Common myeloid progenitor, CD34-positive (primary cell): ENCODE data around the gene VPS11.

Experiments
- CTCF ChIA-PET: fragments of 350-600 bp; sonication (Branson Sonifier 250); formaldehyde crosslinking; loops from one replicate; lab custom pipeline; 2021; ENCODE audit warnings: antibody characterized with exemption; lab: Charles Lee
- POLR2A ChIA-PET: fragments of 350-600 bp; sonication (Branson Sonifier 250); formaldehyde crosslinking; loops from one replicate; lab custom pipeline; 2021; ENCODE audit warnings: antibody characterized with exemption; lab: Charles Lee
- DNase-seq, 3 donors: peaks; one replicate each; pipeline versions ENCODE4 v3.0.0 to v3.0.0-alpha.2; 2013
- H3K27ac ChIP-seq, 2 experiments: 1 replicate in 1 of 2; 2 replicates in 1 of 2; pipeline ENCODE4 v1.7.0; 2013; ENCODE audit warnings: inconsistent platforms in 2 of 2, low read length in 2 of 2, mild to moderate bottlenecking in 2 of 2, low read depth in 1 of 2, moderate library complexity in 1 of 2; ENCODE audit not compliant: severe bottlenecking in 2 of 2, insufficient read depth in 1 of 2, poor library complexity in 1 of 2
- H3K27me3 ChIP-seq, 5 experiments: replicated peaks in 2 of 5; 1 replicate in 3 of 5; 2 replicates in 2 of 5; pipeline versions ENCODE4 v1.6.1 to v1.7.0; 2013; ENCODE audit warnings: low read length in 4 of 5, mild to moderate bottlenecking in 2 of 5, moderate library complexity in 2 of 5, inconsistent platforms in 1 of 5; ENCODE audit not compliant: insufficient read depth in 5 of 5, control insufficient read depth in 4 of 5
- H3K36me3 ChIP-seq, 4 experiments: 1 replicate in 2 of 4; 2 replicates in 2 of 4; pipeline versions ENCODE4 v1.6.1 to v1.7.0; 2013; ENCODE audit warnings: low read length in 3 of 4, control low read depth in 1 of 4, mild to moderate bottlenecking in 1 of 4; ENCODE audit not compliant: control insufficient read depth in 4 of 4, insufficient read depth in 4 of 4
- H3K4me1 ChIP-seq, 4 experiments: 1 replicate in 3 of 4; 2 replicates in 1 of 4; pipeline versions ENCODE4 v1.6.1 to v1.7.1; 2013; ENCODE audit warnings: low read length in 3 of 4, mild to moderate bottlenecking in 3 of 4, control low read depth in 1 of 4, inconsistent platforms in 1 of 4, moderate library complexity in 1 of 4; ENCODE audit not compliant: control insufficient read depth in 4 of 4, insufficient read depth in 4 of 4; ENCODE audit errors: control extremely low read depth in 1 of 4
- H3K4me3 ChIP-seq, 7 experiments: 1 replicate in 4 of 7; 2 replicates in 3 of 7; pipeline versions ENCODE4 v1.5.1 to v1.7.0; 2013; ENCODE audit warnings: mild to moderate bottlenecking in 7 of 7, low read length in 6 of 7, moderate library complexity in 6 of 7, inconsistent platforms in 2 of 7, low read depth in 2 of 7, control low read depth in 1 of 7; ENCODE audit not compliant: insufficient read depth in 4 of 7, control insufficient read depth in 1 of 7; ENCODE audit errors: extremely low read depth in 1 of 7
- H3K9me3 ChIP-seq, 5 experiments: 1 replicate in 4 of 5; 2 replicates in 1 of 5; pipeline versions ENCODE4 v1.6.1 to v1.7.1; 2013; ENCODE audit warnings: low read length in 4 of 5, mild to moderate bottlenecking in 2 of 5, inconsistent platforms in 1 of 5, low read depth in 1 of 5, moderate library complexity in 1 of 5; ENCODE audit not compliant: control insufficient read depth in 4 of 5, insufficient read depth in 2 of 5; ENCODE audit errors: control extremely low read depth in 1 of 5
- WGBS: methylation state at CpG from one replicate; pipeline ENCODE4 v1.1.5; 2013; ENCODE audit not compliant: insufficient coverage; 5-methylcytosine and 5-hydroxymethylcytosine counted together

The VPS11 gene

GRCh38 chr11:119028346-119029068 is 39.1 kb upstream of the VPS11 start:
- Histone ChIP-seq H3K4me1 (peaks cover 0 to 22% (median 21%) of the 10 kb centered on the region in 4 experiments), H3K9me3 (no peaks in the 10 kb centered on the region), H3K36me3 (peaks cover 12 to 56% (median 40%) of the 10 kb centered on the region in 4 experiments), H3K27me3 (no peaks in the 10 kb centered on the region), H3K4me3 (no peak overlapping the region), H3K27ac (peak overlapping the region in 1 of 2 experiments; percentile 3)
- WGBS = 96% methylated on average over 9 of the region's 9 CpGs
- ChIA-PET CTCF (interaction anchor here (1.9 kb wide), 1 partner anchor 9 kb away, joined by 5 read pairs; no protein-coding TSS in a partner anchor), POLR2A (no interaction called here)
- DNase-seq = no peak

GRCh38 chr11:119029069-119029339 is 38.6 kb upstream of the VPS11 start:
- POLR2A ChIA-PET = no interaction called here
- CTCF ChIA-PET = interaction anchor here (1.9 to 3.0 kb wide), 2 partner anchors 10 to 18 kb away, joined by 5 to 19 read pairs; no protein-coding TSS in a partner anchor
- peak overlapping the region in 1 of 2 experiments; percentile 3 for H3K27ac ChIP-seq

GRCh38 chr11:119029340-119030028 is 38.1 kb upstream of the VPS11 start:
- no peaks in the 10 kb centered on the region for H3K27me3 ChIP-seq
- 58% methylated on average over 7 of the region's 10 CpGs for WGBS
- DNase-seq = no peak
- ChIA-PET CTCF (interaction anchor here (1.0 to 3.0 kb wide), 2 partner anchors 9 to 17 kb away, joined by 3 to 19 read pairs; no protein-coding TSS in a partner anchor), POLR2A (no interaction called here)
- peaks cover 0 to 22% (median 21%) of the 10 kb centered on the region in 4 experiments for H3K4me1 ChIP-seq
- H3K4me3 ChIP-seq = peak overlapping the region in 6 of 7 experiments; percentile 49 to 88 (median 84)
- H3K9me3 ChIP-seq = no peaks in the 10 kb centered on the region
- H3K36me3 ChIP-seq = peaks cover 4 to 46% (median 30%) of the 10 kb centered on the region in 4 experiments
- peak overlapping the region in 1 of 2 experiments; percentile 3 for H3K27ac ChIP-seq

More at GRCh38 chr11:119029069-119029339, 38.6 kb upstream of the VPS11 start:
- Histone ChIP-seq H3K9me3 (no peaks in the 10 kb centered on the region), H3K4me1 (peaks cover 0 to 22% (median 21%) of the 10 kb centered on the region in 4 experiments), H3K27me3 (no peaks in the 10 kb centered on the region), H3K4me3 (no peak overlapping the region), H3K36me3 (peaks cover 7 to 51% (median 35%) of the 10 kb centered on the region in 4 experiments)
- no peak for DNase-seq
- WGBS = 88% methylated on average over 1 of the region's 1 CpG

GRCh38 chr11:119030029-119030328 is 37.6 kb upstream of the VPS11 start:
- no peak overlapping the region for H3K27ac ChIP-seq
- POLR2A ChIA-PET = no interaction called here

GRCh38 chr11:119030329-119031047 is 37.1 kb upstream of the VPS11 start, which contains the start of gene SLC37A4:
TSS of gene SLC37A4 (minus strand) at chr11:119030877.
- Histone ChIP-seq H3K27ac (peak within 1 kb of the TSS in 1 of 2 experiments; percentile 73), H3K9me3 (no peaks in the 10 kb centered on the region), H3K4me3 (peak within 1 kb of the TSS; percentile 49 to 88 (median 83)), H3K36me3 (peaks cover 2 to 36% (median 23%) of the 10 kb centered on the region in 4 experiments), H3K4me1 (peaks cover 0 to 22% (median 21%) of the 10 kb centered on the region in 4 experiments), H3K27me3 (no peaks in the 10 kb centered on the region)
- ChIA-PET POLR2A (interaction anchor here (0.6 kb wide), 1 partner anchor 66 kb away, joined by 3 read pairs; no protein-coding TSS in a partner anchor), CTCF (interaction anchor here (0.6 to 3.0 kb wide), 7 partner anchors 8 to 72 kb away, joined by 3 to 19 read pairs (median 4); partner anchors contain the start of genes DPAGT1, HYOU1, RPS25 and TRAPPC4)
- WGBS = 0% methylated on average over 45 of the region's 67 CpGs
- peak; percentile 98 to 99 (median 99) for DNase-seq

More at GRCh38 chr11:119030029-119030328, 37.6 kb upstream of the VPS11 start:
- no peak for DNase-seq
- Histone ChIP-seq H3K27me3 (no peaks in the 10 kb centered on the region), H3K4me3 (peak overlapping the region; percentile 49 to 88 (median 83)), H3K4me1 (peaks cover 0 to 22% (median 21%) of the 10 kb centered on the region in 4 experiments), H3K9me3 (no peaks in the 10 kb centered on the region), H3K36me3 (peaks cover 2 to 41% (median 27%) of the 10 kb centered on the region in 4 experiments)
- 5% methylated on average over 10 of the region's 13 CpGs for WGBS
- CTCF ChIA-PET = interaction anchor here (0.6 to 3.0 kb wide), 4 partner anchors 9 to 72 kb away, joined by 3 to 19 read pairs (median 8); partner anchors contain the start of genes DPAGT1, RPS25 and TRAPPC4

- CTCF ChIA-PET = interaction anchor here (0.9 to 3.0 kb wide), 5 partner anchors 8 to 24 kb away, joined by 3 to 19 read pairs (median 4); partner anchors contain the start of genes RPS25 and TRAPPC4
- Histone ChIP-seq H3K4me1 (peaks cover 0 to 22% (median 21%) of the 10 kb centered on the region in 4 experiments), H3K27ac (no peak overlapping the region), H3K9me3 (no peaks in the 10 kb centered on the region), H3K4me3 (no peak overlapping the region), H3K27me3 (no peaks in the 10 kb centered on the region), H3K36me3 (peaks cover 2 to 22% (median 9%) of the 10 kb centered on the region in 4 experiments)
- WGBS = 89% methylated on average over 5 of the region's 9 CpGs
- POLR2A ChIA-PET = interaction anchor here (0.8 to 1.1 kb wide), 3 partner anchors 9 to 24 kb away, joined by 3 read pairs; no protein-coding TSS in a partner anchor
- no peak for DNase-seq
Observed at GRCh38 chr11:119031912-119032280, 35.7 kb upstream of the VPS11 start.
